Activated CD4-positive, alpha-beta memory T cell treated with anti-CD3 and anti-CD28 coated beads, Interleukin-2, amount 10 ng/mL, durations not matched to agents 7 days and 5 days (primary cell): ENCODE results near the gene ZNF346. TPM values are rescaled to one million over a fixed set of nuclear protein-coding genes. Genes with fewer than 3 reads are reported as not detected.
A peak's percentile ranks its signal among the peaks of the same experiment; 100 is the strongest.
"Not testable (repeated sequence)": the region's sequence is repeated elsewhere in the genome, so short reads cannot be mapped to it uniquely, and the experiment has no call there.

ENCODE experiments used
- CTCF ChIA-PET: fragments of 350-600 bp; sonication (Branson Sonifier 250); formaldehyde crosslinking; loops from one replicate; lab custom pipeline; 2021; ENCODE audit warnings: antibody characterized with exemption, inconsistent platforms; lab: Charles Lee
- POLR2A ChIA-PET: fragments of 350-600 bp; sonication (Branson Sonifier 250); formaldehyde crosslinking; loops from one replicate; lab custom pipeline; 2021; ENCODE audit warnings: antibody characterized with exemption; lab: Charles Lee
- DNase-seq: peaks from one replicate; pipeline ENCODE4 v3.0.0-alpha.2; 2020
- H3K27ac Mint-ChIP-seq: one replicate; pipeline ENCODE4 v1.8.0; 2021; ENCODE audit warnings: mild to moderate bottlenecking, mixed read lengths
- H3K27me3 Mint-ChIP-seq: one replicate; pipeline ENCODE4 v1.8.0; 2021; ENCODE audit warnings: mixed read lengths
- H3K36me3 Mint-ChIP-seq: one replicate; pipeline ENCODE4 v1.8.0; 2021; ENCODE audit warnings: low read depth, mixed read lengths
- H3K4me1 Mint-ChIP-seq: one replicate; pipeline ENCODE4 v1.8.0; 2021; ENCODE audit warnings: mixed read lengths
- H3K4me3 Mint-ChIP-seq: one replicate; pipeline ENCODE4 v1.8.0; 2021; ENCODE audit warnings: mild to moderate bottlenecking, mixed read lengths
- H3K9me3 Mint-ChIP-seq: one replicate; pipeline ENCODE4 v1.8.0; 2021; ENCODE audit warnings: mixed read lengths
- total RNA-seq, 2 experiments: library from RNA; stranded (reverse); gene quantifications; one replicate each; pipeline ENCODE4 v1.2.3, GENCODE V29; 2021

Gene ZNF346
- 10 to 100 TPM; 19.5 to 27.2 TPM for total RNA-seq

GRCh38 chr5:177022386-177023302, at the start of gene ZNF346:
TSS of gene ZNF346 (plus strand) at chr5:177022696. CDS start at chr5:177022739, 43 bp downstream.
- Mint-ChIP-seq H3K4me1 (peaks cover 38% of the 10 kb centered on the region), H3K36me3 (peaks cover 26% of the 10 kb centered on the region), H3K4me3 (peak within 1 kb of the TSS; percentile 98), H3K9me3 (no peaks in the 10 kb centered on the region), H3K27me3 (no peaks in the 10 kb centered on the region), H3K27ac (peak within 1 kb of the TSS; percentile 88)
- ChIA-PET CTCF (interaction anchor here (0.9 to 2.6 kb wide), 7 partner anchors 10 to 575 kb away, joined by 3 to 16 read pairs (median 4); partner anchors contain the start of gene UIMC1), POLR2A (interaction anchor here (0.5 to 5.2 kb wide), 12 partner anchors 9 to 290 kb away, joined by 3 to 76 read pairs (median 4); partner anchors contain the start of genes NSD1 and UIMC1)
- peak; percentile 95 for DNase-seq

GRCh38 chr5:176979669-176980068, 42.8 kb upstream of the ZNF346 start:
- H3K4me1 Mint-ChIP-seq = peaks cover 17% of the 10 kb centered on the region
- no peak overlapping the region for H3K27ac Mint-ChIP-seq
- ChIA-PET POLR2A (no interaction called here), CTCF (interaction anchor here (0.7 kb wide), 1 partner anchor 532 kb away, joined by 3 read pairs; no protein-coding TSS in a partner anchor)
- H3K36me3 Mint-ChIP-seq = peaks cover 48% of the 10 kb centered on the region
- no peak overlapping the region for H3K4me3 Mint-ChIP-seq
- no peak for DNase-seq
- H3K9me3 Mint-ChIP-seq = no peaks in the 10 kb centered on the region
- no peaks in the 10 kb centered on the region for H3K27me3 Mint-ChIP-seq

GRCh38 chr5:176980818-176981217, 41.7 kb upstream of the ZNF346 start:
- no peak for DNase-seq
- Mint-ChIP-seq H3K4me1 (peaks cover 26% of the 10 kb centered on the region), H3K27ac (no peak overlapping the region), H3K4me3 (no peak overlapping the region), H3K27me3 (no peaks in the 10 kb centered on the region), H3K36me3 (peaks cover 38% of the 10 kb centered on the region), H3K9me3 (no peaks in the 10 kb centered on the region)
- ChIA-PET CTCF (interaction anchor here (2.0 kb wide), 1 partner anchor 320 kb away, joined by 9 read pairs; no protein-coding TSS in a partner anchor), POLR2A (no interaction called here)

- H3K27me3 Mint-ChIP-seq, H3K9me3 Mint-ChIP-seq, H3K4me3 Mint-ChIP-seq, POLR2A ChIA-PET, H3K27ac Mint-ChIP-seq, DNase-seq: not testable (repeated sequence)
- Mint-ChIP-seq H3K4me1 (peaks cover 36% of the 10 kb centered on the region), H3K36me3 (peaks cover 40% of the 10 kb centered on the region)
- CTCF ChIA-PET = interaction anchor here (2.0 kb wide), 1 partner anchor 323 kb away, joined by 9 read pairs; no protein-coding TSS in a partner anchor
Measured at GRCh38 chr5:176983112-176983511, 39.4 kb upstream of the ZNF346 start.

GRCh38 chr5:176983593-176983992, 38.9 kb upstream of the ZNF346 start:
- POLR2A ChIA-PET, H3K9me3 Mint-ChIP-seq, CTCF ChIA-PET, H3K27ac Mint-ChIP-seq, H3K27me3 Mint-ChIP-seq, H3K4me3 Mint-ChIP-seq, DNase-seq: not testable (repeated sequence)
- H3K36me3 Mint-ChIP-seq = peaks cover 43% of the 10 kb centered on the region
- peaks cover 39% of the 10 kb centered on the region for H3K4me1 Mint-ChIP-seq

- peaks cover 39% of the 10 kb centered on the region for H3K36me3 Mint-ChIP-seq
Measured at GRCh38 chr5:176984176-176984575, 38.3 kb upstream of the ZNF346 start.

GRCh38 chr5:176985516-176985915, 37.0 kb upstream of the ZNF346 start:
- Mint-ChIP-seq H3K4me3 (no peak overlapping the region), H3K4me1 (peaks cover 31% of the 10 kb centered on the region), H3K27me3 (no peaks in the 10 kb centered on the region), H3K36me3 (peaks cover 29% of the 10 kb centered on the region), H3K27ac (peak overlapping the region; percentile 67), H3K9me3 (no peaks in the 10 kb centered on the region)
- peak; percentile 62 for DNase-seq
- ChIA-PET POLR2A (interaction anchor here (3.0 kb wide), 1 partner anchor 21 kb away, joined by 12 read pairs; the partner anchor contains the start of gene UIMC1), CTCF (interaction anchor here (0.6 to 2.0 kb wide), 5 partner anchors 20 to 328 kb away, joined by 3 to 8 read pairs (median 4); partner anchors contain the start of gene FGFR4)

More at GRCh38 chr5:176984176-176984575, 38.3 kb upstream of the ZNF346 start:
- peaks cover 39% of the 10 kb centered on the region for H3K4me1 Mint-ChIP-seq
- DNase-seq, H3K4me3 Mint-ChIP-seq, H3K9me3 Mint-ChIP-seq, CTCF ChIA-PET, H3K27ac Mint-ChIP-seq, POLR2A ChIA-PET, H3K27me3 Mint-ChIP-seq: not testable (repeated sequence)

GRCh38 chr5:176986280-176986679, 36.2 kb upstream of the ZNF346 start:
- Mint-ChIP-seq H3K36me3 (peaks cover 24% of the 10 kb centered on the region), H3K4me3 (no peak overlapping the region), H3K27ac (peak overlapping the region; percentile 32), H3K9me3 (no peaks in the 10 kb centered on the region), H3K4me1 (peaks cover 29% of the 10 kb centered on the region), H3K27me3 (no peaks in the 10 kb centered on the region)
- ChIA-PET POLR2A (interaction anchor here (0.7 to 3.0 kb wide), 2 partner anchors 20 to 366 kb away, joined by 3 to 12 read pairs; partner anchors contain the start of gene UIMC1), CTCF (interaction anchor here (0.6 to 2.0 kb wide), 8 partner anchors 19 to 329 kb away, joined by 3 to 8 read pairs (median 4); partner anchors contain the start of gene FGFR4)
- DNase-seq = no peak

GRCh38 chr5:176987583-176987982, 34.9 kb upstream of the ZNF346 start:
- ChIA-PET CTCF (no interaction called here), POLR2A (interaction anchor here (3.0 kb wide), 1 partner anchor 19 kb away, joined by 12 read pairs; the partner anchor contains the start of gene UIMC1)
- no peaks in the 10 kb centered on the region for H3K9me3 Mint-ChIP-seq
- H3K27ac Mint-ChIP-seq = no peak overlapping the region
- DNase-seq = no peak
- H3K4me1 Mint-ChIP-seq = peaks cover 25% of the 10 kb centered on the region
- H3K36me3 Mint-ChIP-seq = peaks cover 14% of the 10 kb centered on the region
- H3K4me3 Mint-ChIP-seq = no peak overlapping the region
- no peaks in the 10 kb centered on the region for H3K27me3 Mint-ChIP-seq

GRCh38 chr5:176993081-176993480, 29.4 kb upstream of the ZNF346 start:
- DNase-seq, H3K9me3 Mint-ChIP-seq, H3K27me3 Mint-ChIP-seq, CTCF ChIA-PET, H3K4me3 Mint-ChIP-seq, H3K27ac Mint-ChIP-seq: not testable (repeated sequence)
- Mint-ChIP-seq H3K4me1 (peaks cover 33% of the 10 kb centered on the region), H3K36me3 (peaks cover 27% of the 10 kb centered on the region)
- POLR2A ChIA-PET = interaction anchor here (1.6 kb wide), 1 partner anchor 29 kb away, joined by 4 read pairs; the partner anchor contains the start of gene ZNF346

- CTCF ChIA-PET = no interaction called here
Measured at GRCh38 chr5:176994460-176995121, 27.9 kb upstream of the ZNF346 start.

GRCh38 chr5:176995122-176995490, 27.4 kb upstream of the ZNF346 start:
- CTCF ChIA-PET = no interaction called here
- Mint-ChIP-seq H3K27ac (no peak overlapping the region), H3K27me3 (no peaks in the 10 kb centered on the region), H3K4me1 (peaks cover 33% of the 10 kb centered on the region), H3K4me3 (no peak overlapping the region), H3K9me3 (peaks cover 3% of the 10 kb centered on the region), H3K36me3 (peaks cover 28% of the 10 kb centered on the region)
- POLR2A ChIA-PET = no interaction called here
- DNase-seq = no peak

More at GRCh38 chr5:176994460-176995121, 27.9 kb upstream of the ZNF346 start:
- Mint-ChIP-seq H3K4me1 (peaks cover 32% of the 10 kb centered on the region), H3K27me3 (no peaks in the 10 kb centered on the region), H3K4me3 (no peak overlapping the region), H3K36me3 (peaks cover 26% of the 10 kb centered on the region), H3K9me3 (peaks cover 3% of the 10 kb centered on the region), H3K27ac (no peak overlapping the region)
- DNase-seq = no peak
- POLR2A ChIA-PET = no interaction called here
